WTC11 (cell line): ENCODE results near the gene PI4KB. TPM values are rescaled to one million over a fixed set of nuclear protein-coding genes. Genes with fewer than 3 reads are reported as not detected.
A peak's percentile ranks its signal among the peaks of the same experiment; 100 is the strongest.

Source experiments
- ATAC-seq: fragments of 200-7000 bp; cut with Tn5 transposase; 2 replicates; pipeline ENCODE4 v1.10.0; 2021; ENCODE audit warnings: mild to moderate bottlenecking, moderate library complexity
- CTCF ChIA-PET: fragments of 300-600 bp; sonication (Branson Sonifier 250); formaldehyde crosslinking; loops from one replicate; lab custom pipeline; 2021; ENCODE audit warnings: antibody characterized with exemption; lab: Charles Lee
- POLR2A ChIA-PET: fragments of 350-600 bp; sonication (Branson Sonifier 250); formaldehyde crosslinking; loops from one replicate; lab custom pipeline; 2021; ENCODE audit warnings: antibody characterized with exemption; lab: Charles Lee
- DNase-seq: peaks from one replicate; pipeline ENCODE4 v3.0.0; 2021; ENCODE audit warnings: low spot score
- H3K27ac Mint-ChIP-seq: 2 replicates; pipeline ENCODE4 v1.8.0; 2021; ENCODE audit warnings: mixed read lengths
- H3K27me3 Mint-ChIP-seq: 2 replicates; pipeline ENCODE4 v1.8.0; 2021; ENCODE audit warnings: low read depth, mild to moderate bottlenecking, moderate library complexity, mixed read lengths
- H3K36me3 Mint-ChIP-seq: 2 replicates; pipeline ENCODE4 v1.8.0; 2021; ENCODE audit warnings: mixed read lengths
- H3K4me1 Mint-ChIP-seq: 2 replicates; pipeline ENCODE4 v1.8.0; 2022; ENCODE audit warnings: mixed read lengths
- H3K4me3 Mint-ChIP-seq: 2 replicates; pipeline ENCODE4 v1.8.0; 2021; ENCODE audit warnings: mild to moderate bottlenecking, moderate library complexity, mixed read lengths
- H3K9me3 Mint-ChIP-seq: 2 replicates; pipeline ENCODE4 v1.8.0; 2021; ENCODE audit warnings: mixed read lengths
- ELF4 ChIP-seq: sonication (generic); formaldehyde crosslinking; IDR thresholded peaks from 2 replicates; pipeline ENCODE4 v1.8.1; 2022; ENCODE audit warnings: low read depth, mild to moderate bottlenecking, moderate library complexity, missing genetic modification reagents
- EMX1 ChIP-seq: fragments of 250-450 bp; sonication (Bioruptor Pico); IDR thresholded peaks from 2 replicates; pipeline ENCODE4 v1.8.0; 2021; ENCODE audit warnings: mild to moderate bottlenecking
- FOXK1 ChIP-seq: sonication (generic); formaldehyde crosslinking; IDR thresholded peaks from 2 replicates; pipeline ENCODE4 v1.8.0; 2022; ENCODE audit warnings: mild to moderate bottlenecking, moderate library complexity, missing genetic modification reagents
- MXD4 ChIP-seq: fragments of 250-450 bp; sonication (Bioruptor Pico); IDR thresholded peaks from 2 replicates; pipeline ENCODE4 v1.8.0; 2021; ENCODE audit warnings: mild to moderate bottlenecking, moderate library complexity, borderline replicate concordance
- NR1H2 ChIP-seq: sonication (generic); formaldehyde crosslinking; IDR thresholded peaks from 2 replicates; pipeline ENCODE4 v1.9.0; 2021; ENCODE audit warnings: mild to moderate bottlenecking, moderate library complexity, missing genetic modification reagents
- OVOL2 ChIP-seq: fragments of 250-450 bp; sonication (Bioruptor Pico); IDR thresholded peaks from 2 replicates; pipeline ENCODE4 v1.9.0; 2021; ENCODE audit warnings: mild to moderate bottlenecking, borderline replicate concordance
- RELA ChIP-seq: sonication (generic); formaldehyde crosslinking; IDR thresholded peaks from 2 replicates; pipeline ENCODE4 v1.8.1; 2022; ENCODE audit warnings: missing genetic modification reagents, mild to moderate bottlenecking, borderline replicate concordance
- TEAD1 ChIP-seq: sonication (generic); formaldehyde crosslinking; IDR thresholded peaks from 2 replicates; pipeline ENCODE4 v1.8.0; 2022; ENCODE audit warnings: mild to moderate bottlenecking, missing genetic modification reagents
- TEAD4 ChIP-seq: sonication (generic); formaldehyde crosslinking; IDR thresholded peaks from 2 replicates; pipeline ENCODE4 v1.8.0; 2022; ENCODE audit warnings: mild to moderate bottlenecking, missing genetic modification reagents
- TP53 ChIP-seq: sonication (generic); formaldehyde crosslinking; IDR thresholded peaks from 2 replicates; pipeline ENCODE4 v1.8.1; 2023; ENCODE audit warnings: mild to moderate bottlenecking, missing genetic modification reagents
- ZNF138 ChIP-seq: sonication (generic); formaldehyde crosslinking; conservative IDR thresholded peaks from 2 replicates; pipeline ENCODE4 v1.8.1; 2022; ENCODE audit warnings: mild to moderate bottlenecking, moderate library complexity, missing genetic modification reagents
- ZNF317 ChIP-seq: sonication (generic); formaldehyde crosslinking; IDR thresholded peaks from 2 replicates; pipeline ENCODE4 v1.8.1; 2023; ENCODE audit warnings: low read depth, mild to moderate bottlenecking, moderate library complexity, missing genetic modification reagents, borderline replicate concordance
- total RNA-seq: library from RNA; stranded (reverse); gene quantifications from 3 replicates; pipeline ENCODE4 v1.2.3, GENCODE V29; 2021
- TF ChIP-seq, protein P1 (sequence below): sonication (generic); formaldehyde crosslinking; IDR thresholded peaks from 2 replicates; pipeline ENCODE4 v1.8.0; 2022; ENCODE audit warnings: mild to moderate bottlenecking, missing genetic modification reagents
- TF ChIP-seq, protein P2 (sequence below): sonication (generic); formaldehyde crosslinking; IDR thresholded peaks from 2 replicates; pipeline ENCODE4 v1.8.0; 2022; ENCODE audit warnings: mild to moderate bottlenecking, missing genetic modification reagents
- TF ChIP-seq, protein P3 (sequence below): sonication (generic); formaldehyde crosslinking; IDR thresholded peaks from 2 replicates; pipeline ENCODE4 v1.8.0; 2022; ENCODE audit warnings: missing genetic modification reagents
- TF ChIP-seq, protein P4 (sequence below): sonication (generic); formaldehyde crosslinking; conservative IDR thresholded peaks from 2 replicates; pipeline ENCODE4 v1.8.1; 2022; ENCODE audit warnings: mild to moderate bottlenecking, missing genetic modification reagents
- TF ChIP-seq, protein P5 (sequence below): sonication (generic); formaldehyde crosslinking; IDR thresholded peaks from 2 replicates; pipeline ENCODE4 v1.8.1; 2022; ENCODE audit warnings: low read depth, missing genetic modification reagents, borderline replicate concordance
- TF ChIP-seq, protein P6 (sequence below): sonication (generic); formaldehyde crosslinking; IDR thresholded peaks from 2 replicates; pipeline ENCODE4 v1.8.1; 2023; ENCODE audit warnings: mild to moderate bottlenecking, missing genetic modification reagents
- TF ChIP-seq, protein P7 (sequence below): sonication (generic); formaldehyde crosslinking; IDR thresholded peaks from 2 replicates; pipeline ENCODE4 v1.8.1; 2023; ENCODE audit warnings: mild to moderate bottlenecking, missing genetic modification reagents, moderate library complexity
- TF ChIP-seq, protein P8 (sequence below): sonication (generic); formaldehyde crosslinking; IDR thresholded peaks from 2 replicates; pipeline ENCODE4 v1.8.1; 2023; ENCODE audit warnings: mild to moderate bottlenecking, missing genetic modification reagents

PI4KB gene
- total RNA-seq, 1 experiment from 2014 or later: 33.6 TPM

DNA sequence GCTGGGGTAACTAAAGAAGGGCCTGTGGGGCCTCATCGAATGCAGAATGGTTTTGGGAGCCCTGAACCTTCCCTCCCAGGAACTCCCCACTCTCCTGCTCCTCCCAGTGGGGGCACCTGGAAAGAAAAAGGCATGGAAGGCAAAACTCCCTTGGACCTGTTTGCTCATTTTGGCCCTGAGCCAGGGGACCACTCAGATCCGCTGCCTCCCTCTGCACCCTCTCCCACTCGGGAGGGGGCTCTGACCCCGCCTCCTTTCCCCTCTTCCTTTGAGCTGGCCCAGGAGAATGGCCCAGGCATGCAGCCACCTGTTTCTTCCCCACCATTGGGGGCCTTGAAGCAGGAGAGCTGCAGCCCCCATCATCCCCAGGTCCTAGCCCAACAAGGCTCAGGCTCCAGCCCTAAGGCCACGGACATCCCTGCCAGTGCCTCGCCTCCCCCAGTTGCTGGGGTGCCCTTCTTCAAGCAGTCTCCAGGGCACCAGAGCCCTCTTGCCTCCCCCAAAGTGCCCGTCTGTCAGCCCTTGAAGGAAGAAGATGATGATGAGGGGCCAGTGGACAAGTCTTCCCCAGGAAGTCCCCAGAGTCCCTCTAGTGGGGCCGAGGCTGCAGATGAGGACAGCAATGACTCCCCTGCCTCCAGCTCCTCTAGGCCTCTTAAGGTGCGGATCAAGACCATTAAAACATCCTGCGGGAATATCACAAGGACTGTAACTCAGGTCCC lies 40.4 kb downstream of the PI4KB start:
- Mint-ChIP-seq H3K27ac (no peak overlapping the region), H3K4me3 (no peak overlapping the region)
- DNase-seq: no peak
- CTCF ChIA-PET: interaction anchor here (1.1 kb wide), 1 partner anchor 14 kb away, joined by 4 read pairs; no protein-coding TSS in a partner anchor
- TF ChIP-seq RELA (CRISPR knock-in tag) (no peak), FOXK1 (CRISPR knock-in tag) (no peak), TEAD4 (CRISPR knock-in tag) (no peak), EMX1 (CRISPR knock-in tag) (no peak), MXD4 (CRISPR knock-in tag) (no peak), ELF4 (no peak), TEAD1 (CRISPR knock-in tag) (no peak), OVOL2 (CRISPR knock-in tag) (no peak)
- TF ChIP-seq, protein P1, sequence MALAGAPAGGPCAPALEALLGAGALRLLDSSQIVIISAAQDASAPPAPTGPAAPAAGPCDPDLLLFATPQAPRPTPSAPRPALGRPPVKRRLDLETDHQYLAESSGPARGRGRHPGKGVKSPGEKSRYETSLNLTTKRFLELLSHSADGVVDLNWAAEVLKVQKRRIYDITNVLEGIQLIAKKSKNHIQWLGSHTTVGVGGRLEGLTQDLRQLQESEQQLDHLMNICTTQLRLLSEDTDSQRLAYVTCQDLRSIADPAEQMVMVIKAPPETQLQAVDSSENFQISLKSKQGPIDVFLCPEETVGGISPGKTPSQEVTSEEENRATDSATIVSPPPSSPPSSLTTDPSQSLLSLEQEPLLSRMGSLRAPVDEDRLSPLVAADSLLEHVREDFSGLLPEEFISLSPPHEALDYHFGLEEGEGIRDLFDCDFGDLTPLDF: no peak
- TF ChIP-seq, protein P2, sequence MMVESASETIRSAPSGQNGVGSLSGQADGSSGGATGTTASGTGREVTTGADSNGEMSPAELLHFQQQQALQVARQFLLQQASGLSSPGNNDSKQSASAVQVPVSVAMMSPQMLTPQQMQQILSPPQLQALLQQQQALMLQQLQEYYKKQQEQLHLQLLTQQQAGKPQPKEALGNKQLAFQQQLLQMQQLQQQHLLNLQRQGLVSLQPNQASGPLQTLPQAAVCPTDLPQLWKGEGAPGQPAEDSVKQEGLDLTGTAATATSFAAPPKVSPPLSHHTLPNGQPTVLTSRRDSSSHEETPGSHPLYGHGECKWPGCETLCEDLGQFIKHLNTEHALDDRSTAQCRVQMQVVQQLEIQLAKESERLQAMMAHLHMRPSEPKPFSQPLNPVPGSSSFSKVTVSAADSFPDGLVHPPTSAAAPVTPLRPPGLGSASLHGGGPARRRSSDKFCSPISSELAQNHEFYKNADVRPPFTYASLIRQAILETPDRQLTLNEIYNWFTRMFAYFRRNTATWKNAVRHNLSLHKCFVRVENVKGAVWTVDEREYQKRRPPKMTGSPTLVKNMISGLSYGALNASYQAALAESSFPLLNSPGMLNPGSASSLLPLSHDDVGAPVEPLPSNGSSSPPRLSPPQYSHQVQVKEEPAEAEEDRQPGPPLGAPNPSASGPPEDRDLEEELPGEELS (CRISPR knock-in tag): no peak
- TF ChIP-seq, protein P3, sequence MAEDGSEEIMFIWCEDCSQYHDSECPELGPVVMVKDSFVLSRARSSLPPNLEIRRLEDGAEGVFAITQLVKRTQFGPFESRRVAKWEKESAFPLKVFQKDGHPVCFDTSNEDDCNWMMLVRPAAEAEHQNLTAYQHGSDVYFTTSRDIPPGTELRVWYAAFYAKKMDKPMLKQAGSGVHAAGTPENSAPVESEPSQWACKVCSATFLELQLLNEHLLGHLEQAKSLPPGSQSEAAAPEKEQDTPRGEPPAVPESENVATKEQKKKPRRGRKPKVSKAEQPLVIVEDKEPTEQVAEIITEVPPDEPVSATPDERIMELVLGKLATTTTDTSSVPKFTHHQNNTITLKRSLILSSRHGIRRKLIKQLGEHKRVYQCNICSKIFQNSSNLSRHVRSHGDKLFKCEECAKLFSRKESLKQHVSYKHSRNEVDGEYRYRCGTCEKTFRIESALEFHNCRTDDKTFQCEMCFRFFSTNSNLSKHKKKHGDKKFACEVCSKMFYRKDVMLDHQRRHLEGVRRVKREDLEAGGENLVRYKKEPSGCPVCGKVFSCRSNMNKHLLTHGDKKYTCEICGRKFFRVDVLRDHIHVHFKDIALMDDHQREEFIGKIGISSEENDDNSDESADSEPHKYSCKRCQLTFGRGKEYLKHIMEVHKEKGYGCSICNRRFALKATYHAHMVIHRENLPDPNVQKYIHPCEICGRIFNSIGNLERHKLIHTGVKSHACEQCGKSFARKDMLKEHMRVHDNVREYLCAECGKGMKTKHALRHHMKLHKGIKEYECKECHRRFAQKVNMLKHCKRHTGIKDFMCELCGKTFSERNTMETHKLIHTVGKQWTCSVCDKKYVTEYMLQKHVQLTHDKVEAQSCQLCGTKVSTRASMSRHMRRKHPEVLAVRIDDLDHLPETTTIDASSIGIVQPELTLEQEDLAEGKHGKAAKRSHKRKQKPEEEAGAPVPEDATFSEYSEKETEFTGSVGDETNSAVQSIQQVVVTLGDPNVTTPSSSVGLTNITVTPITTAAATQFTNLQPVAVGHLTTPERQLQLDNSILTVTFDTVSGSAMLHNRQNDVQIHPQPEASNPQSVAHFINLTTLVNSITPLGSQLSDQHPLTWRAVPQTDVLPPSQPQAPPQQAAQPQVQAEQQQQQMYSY (CRISPR knock-in tag): no peak
- TF ChIP-seq, protein P4, sequence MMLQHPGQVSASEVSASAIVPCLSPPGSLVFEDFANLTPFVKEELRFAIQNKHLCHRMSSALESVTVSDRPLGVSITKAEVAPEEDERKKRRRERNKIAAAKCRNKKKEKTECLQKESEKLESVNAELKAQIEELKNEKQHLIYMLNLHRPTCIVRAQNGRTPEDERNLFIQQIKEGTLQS (CRISPR knock-in tag): no peak
- TF ChIP-seq, protein P5, sequence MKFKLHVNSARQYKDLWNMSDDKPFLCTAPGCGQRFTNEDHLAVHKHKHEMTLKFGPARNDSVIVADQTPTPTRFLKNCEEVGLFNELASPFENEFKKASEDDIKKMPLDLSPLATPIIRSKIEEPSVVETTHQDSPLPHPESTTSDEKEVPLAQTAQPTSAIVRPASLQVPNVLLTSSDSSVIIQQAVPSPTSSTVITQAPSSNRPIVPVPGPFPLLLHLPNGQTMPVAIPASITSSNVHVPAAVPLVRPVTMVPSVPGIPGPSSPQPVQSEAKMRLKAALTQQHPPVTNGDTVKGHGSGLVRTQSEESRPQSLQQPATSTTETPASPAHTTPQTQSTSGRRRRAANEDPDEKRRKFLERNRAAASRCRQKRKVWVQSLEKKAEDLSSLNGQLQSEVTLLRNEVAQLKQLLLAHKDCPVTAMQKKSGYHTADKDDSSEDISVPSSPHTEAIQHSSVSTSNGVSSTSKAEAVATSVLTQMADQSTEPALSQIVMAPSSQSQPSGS (CRISPR knock-in tag): no peak
- TF ChIP-seq, all 79 proteins: peak for 0
- Mint-ChIP-seq H3K4me1 (peaks cover 17% of the 10 kb centered on the region), H3K27me3 (no peaks in the 10 kb centered on the region), H3K36me3 (peaks cover 48% of the 10 kb centered on the region), H3K9me3 (no peaks in the 10 kb centered on the region)
- no peak for ATAC-seq
- POLR2A ChIA-PET: no interaction called here

DNA sequence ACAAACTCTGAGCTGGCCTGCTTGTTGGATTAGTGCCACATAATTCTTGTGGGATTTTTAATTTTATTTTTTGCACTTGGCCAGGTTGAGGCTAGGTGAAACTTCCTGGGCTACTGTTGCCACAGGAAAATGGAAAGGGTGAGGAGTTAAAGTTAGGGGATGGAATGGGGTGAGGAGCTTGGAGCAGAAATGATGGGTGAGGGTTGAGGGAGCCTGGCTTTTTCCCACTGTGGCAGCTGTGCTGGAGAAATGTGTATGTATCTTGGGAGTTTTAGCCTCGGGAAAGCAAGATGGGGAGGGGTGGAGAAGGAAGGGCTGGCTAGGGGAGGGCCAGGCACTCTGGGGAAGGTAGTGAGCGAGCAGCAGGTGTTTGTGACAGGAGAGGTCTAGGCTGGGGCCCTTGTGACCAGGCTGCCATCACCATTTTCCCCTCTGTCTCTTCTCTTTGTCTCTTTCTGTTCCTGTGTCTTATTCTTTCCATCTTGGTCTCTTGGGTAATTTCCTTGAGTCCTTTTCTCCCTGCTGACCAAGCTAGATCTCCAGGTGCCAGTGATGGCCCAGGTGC lies 43.1 kb downstream of the PI4KB start:
- Mint-ChIP-seq H3K27ac (peak overlapping the region; percentile 76), H3K4me3 (peak overlapping the region; percentile 96), H3K4me1 (peaks cover 15% of the 10 kb centered on the region), H3K27me3 (no peaks in the 10 kb centered on the region)
- TF ChIP-seq, protein P6, sequence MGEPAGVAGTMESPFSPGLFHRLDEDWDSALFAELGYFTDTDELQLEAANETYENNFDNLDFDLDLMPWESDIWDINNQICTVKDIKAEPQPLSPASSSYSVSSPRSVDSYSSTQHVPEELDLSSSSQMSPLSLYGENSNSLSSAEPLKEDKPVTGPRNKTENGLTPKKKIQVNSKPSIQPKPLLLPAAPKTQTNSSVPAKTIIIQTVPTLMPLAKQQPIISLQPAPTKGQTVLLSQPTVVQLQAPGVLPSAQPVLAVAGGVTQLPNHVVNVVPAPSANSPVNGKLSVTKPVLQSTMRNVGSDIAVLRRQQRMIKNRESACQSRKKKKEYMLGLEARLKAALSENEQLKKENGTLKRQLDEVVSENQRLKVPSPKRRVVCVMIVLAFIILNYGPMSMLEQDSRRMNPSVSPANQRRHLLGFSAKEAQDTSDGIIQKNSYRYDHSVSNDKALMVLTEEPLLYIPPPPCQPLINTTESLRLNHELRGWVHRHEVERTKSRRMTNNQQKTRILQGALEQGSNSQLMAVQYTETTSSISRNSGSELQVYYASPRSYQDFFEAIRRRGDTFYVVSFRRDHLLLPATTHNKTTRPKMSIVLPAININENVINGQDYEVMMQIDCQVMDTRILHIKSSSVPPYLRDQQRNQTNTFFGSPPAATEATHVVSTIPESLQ (CRISPR knock-in tag): no peak
- no peak for TF ChIP-seq ZNF317
- TF ChIP-seq NR1H2 (CRISPR knock-in tag): no peak
- TF ChIP-seq, protein P7, sequence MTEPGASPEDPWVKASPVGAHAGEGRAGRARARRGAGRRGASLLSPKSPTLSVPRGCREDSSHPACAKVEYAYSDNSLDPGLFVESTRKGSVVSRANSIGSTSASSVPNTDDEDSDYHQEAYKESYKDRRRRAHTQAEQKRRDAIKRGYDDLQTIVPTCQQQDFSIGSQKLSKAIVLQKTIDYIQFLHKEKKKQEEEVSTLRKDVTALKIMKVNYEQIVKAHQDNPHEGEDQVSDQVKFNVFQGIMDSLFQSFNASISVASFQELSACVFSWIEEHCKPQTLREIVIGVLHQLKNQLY: no peak
- TF ChIP-seq TEAD1 (CRISPR knock-in tag): no peak
- TF ChIP-seq TP53 (CRISPR knock-in tag): no peak
- no peak for TF ChIP-seq ZNF138 (CRISPR knock-in tag)
- TF ChIP-seq RELA (CRISPR knock-in tag): no peak
- TF ChIP-seq, protein P8, sequence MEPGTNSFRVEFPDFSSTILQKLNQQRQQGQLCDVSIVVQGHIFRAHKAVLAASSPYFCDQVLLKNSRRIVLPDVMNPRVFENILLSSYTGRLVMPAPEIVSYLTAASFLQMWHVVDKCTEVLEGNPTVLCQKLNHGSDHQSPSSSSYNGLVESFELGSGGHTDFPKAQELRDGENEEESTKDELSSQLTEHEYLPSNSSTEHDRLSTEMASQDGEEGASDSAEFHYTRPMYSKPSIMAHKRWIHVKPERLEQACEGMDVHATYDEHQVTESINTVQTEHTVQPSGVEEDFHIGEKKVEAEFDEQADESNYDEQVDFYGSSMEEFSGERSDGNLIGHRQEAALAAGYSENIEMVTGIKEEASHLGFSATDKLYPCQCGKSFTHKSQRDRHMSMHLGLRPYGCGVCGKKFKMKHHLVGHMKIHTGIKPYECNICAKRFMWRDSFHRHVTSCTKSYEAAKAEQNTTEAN (CRISPR knock-in tag): no peak
- TF ChIP-seq, all 79 proteins: peak for 0
- ATAC-seq: no peak
- POLR2A ChIA-PET: interaction anchor here (1.3 to 2.9 kb wide), 4 partner anchors 11 to 227 kb away, joined by 3 to 23 read pairs (median 10); partner anchors contain the start of genes CGN and PI4KB
- Mint-ChIP-seq H3K9me3 (no peaks in the 10 kb centered on the region), H3K36me3 (peaks cover 35% of the 10 kb centered on the region)
- DNase-seq: no peak
- CTCF ChIA-PET: interaction anchor here (0.6 to 2.0 kb wide), 7 partner anchors 9 to 210 kb away, joined by 3 to 16 read pairs (median 5); no protein-coding TSS in a partner anchor
